GM11168 (cell line): ENCODE measurements around the gene DYTN.

Experiments used
- in situ Hi-C: fragments of 300-500 bp; cut with MboI; formaldehyde crosslinking; loops from one replicate; pipeline ENCODE4 v1.12.0; 2022; ENCODE audit warnings: low sequenced_read_pairs; ENCODE audit not compliant: unreplicated experiment

The DYTN gene

DNA sequence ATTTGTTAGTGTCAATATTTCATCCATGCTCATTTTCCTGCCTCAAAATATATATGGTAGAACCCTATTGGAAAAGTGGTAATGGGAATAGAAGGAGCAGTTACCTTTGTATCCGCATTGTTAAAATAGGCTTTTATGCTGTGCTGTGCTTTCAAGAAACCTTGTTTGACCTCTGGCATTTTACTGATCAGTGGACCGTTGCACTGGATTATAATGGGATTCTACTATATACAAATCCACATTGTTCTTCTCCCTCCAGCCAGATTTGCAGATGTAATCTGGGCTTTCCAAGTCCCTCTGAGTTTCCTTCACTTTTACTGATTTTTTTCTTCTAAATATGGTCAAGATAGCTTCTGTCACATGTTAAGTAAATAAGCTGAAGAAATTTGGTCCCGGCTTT is 99.2 kb downstream of the DYTN start:
- in situ Hi-C loops, result no loop called here

DNA sequence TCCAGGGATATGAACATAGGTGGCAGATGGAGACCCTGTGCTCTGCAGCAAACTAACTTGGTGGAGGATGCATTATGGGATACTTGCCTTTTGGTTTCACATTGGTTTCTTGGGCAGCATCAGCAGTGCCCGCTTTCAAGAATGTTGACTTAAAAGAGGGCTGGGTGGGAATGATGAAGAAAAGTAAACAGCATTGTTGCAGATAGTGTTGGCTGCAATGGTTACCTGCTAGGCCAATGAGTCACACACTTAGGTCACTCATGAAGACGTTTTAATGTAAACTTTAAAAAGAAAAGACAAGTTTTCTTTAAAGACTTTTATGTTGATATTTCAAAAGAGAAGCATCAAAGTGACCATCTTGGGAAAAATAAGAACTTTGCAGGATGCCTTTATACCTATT is 102.0 kb downstream of the DYTN start:
- in situ Hi-C loops, result no loop called here

DNA sequence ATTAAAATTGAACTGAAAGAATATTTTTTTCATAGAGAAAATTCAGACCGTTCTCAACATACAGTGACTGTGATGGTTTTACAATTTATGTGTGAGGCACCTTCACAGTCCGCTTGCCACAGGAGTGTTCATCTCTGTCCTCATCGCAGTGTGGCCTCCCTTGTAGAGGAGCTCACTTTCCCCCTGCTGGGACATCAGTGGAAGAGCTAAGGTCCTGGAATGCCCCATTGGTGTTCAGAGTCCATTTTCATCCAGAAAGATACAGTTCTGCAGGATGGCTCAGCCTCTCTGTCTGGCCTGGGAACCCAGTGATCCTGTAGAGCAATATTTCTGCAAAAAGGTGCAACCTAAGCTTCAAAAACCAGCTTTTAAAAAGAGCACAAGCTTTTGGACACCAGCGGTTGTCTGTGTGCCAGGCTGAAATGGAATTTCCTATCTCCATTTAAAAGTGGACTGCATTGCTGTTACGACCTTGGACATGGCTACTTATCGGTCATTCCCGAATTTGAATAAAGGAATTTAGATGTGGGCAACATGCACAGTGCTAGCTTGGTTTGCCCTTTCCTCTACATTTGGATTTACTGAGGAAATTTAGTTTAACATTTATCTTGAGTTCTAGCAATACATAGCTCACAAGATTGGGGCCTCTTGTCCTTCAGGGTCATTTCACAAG is 102.6 kb downstream of the DYTN start:
- in situ Hi-C loops, result no loop called here

DNA sequence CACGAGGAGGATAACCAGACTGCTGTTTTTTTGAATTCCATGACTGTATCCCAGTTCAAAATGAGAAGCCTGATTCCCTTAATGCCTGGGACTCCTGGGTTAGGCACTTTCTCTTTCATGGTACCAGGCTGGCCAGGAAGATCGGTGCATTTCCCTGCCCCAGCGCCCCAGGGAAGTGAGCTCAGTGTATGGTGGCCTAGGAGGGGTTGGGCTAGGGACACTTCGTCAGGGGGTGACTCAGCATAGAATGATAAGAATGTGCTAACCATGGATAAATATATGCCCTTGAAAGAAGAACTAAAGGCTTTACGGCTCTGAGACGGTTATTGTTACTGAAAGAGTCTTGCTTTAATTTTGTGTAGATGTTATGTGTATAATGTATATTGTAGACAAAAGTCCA is 103.4 kb downstream of the DYTN start:
- in situ Hi-C loops, result no loop called here

DNA sequence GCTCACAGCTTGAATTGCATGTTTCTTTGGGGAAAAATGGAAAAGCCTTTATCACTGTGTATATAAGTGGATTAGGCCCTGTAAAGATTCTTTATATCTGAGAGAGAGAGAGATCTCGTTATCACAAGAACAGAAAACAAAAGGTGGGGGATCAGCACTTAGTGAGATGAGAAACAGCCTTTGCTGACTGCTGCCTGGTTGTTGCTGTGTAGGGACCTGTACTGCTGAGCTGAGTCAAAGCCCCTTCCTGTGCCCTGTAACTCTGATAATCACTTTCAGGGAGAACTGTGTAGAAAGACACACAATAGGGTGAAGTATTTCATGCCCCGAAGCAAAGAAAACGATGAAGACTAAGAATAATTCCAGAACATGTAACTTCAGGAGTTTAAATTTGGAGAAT is 106.5 kb downstream of the DYTN start:
- in situ Hi-C loops, result no loop called here

DNA sequence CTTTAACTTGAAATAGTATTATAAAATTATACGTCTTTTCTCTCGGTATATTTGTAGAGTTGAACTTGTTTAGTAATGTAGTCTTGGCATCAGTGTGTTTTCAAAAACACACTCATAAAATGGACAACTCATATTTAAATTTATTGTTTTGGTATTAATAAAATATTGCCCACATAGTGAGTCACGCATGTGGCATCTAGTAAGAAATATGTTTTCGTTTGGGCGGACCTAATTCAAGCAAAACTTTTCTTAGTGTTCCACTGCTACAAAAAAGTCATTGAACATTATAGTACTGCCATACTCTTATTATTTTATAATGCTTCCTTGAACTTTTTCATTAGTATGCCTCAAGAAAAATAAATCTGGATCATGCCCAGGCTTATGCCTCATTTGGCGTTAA is 107.0 kb downstream of the DYTN start:
- in situ Hi-C loops, result no loop called here

DNA sequence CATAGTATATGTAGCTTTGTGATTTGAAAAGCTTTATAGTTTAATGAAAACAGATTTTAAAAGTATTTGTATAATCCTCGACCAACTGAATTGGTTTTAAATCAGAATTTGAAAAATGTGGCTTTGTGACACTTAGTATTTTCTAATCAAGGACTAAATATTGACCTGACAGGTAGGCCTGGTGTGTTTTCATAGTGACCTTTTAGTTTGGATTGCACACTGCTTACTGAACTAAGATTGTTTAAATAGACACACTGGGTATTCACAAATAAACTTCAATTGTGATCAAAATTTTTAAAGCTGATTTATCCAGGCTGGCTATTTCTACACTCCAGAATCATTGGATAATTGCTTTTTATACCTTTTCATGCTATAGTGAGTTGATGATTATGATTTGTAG is 107.7 kb downstream of the DYTN start:
- in situ Hi-C loops, result no loop called here

DNA sequence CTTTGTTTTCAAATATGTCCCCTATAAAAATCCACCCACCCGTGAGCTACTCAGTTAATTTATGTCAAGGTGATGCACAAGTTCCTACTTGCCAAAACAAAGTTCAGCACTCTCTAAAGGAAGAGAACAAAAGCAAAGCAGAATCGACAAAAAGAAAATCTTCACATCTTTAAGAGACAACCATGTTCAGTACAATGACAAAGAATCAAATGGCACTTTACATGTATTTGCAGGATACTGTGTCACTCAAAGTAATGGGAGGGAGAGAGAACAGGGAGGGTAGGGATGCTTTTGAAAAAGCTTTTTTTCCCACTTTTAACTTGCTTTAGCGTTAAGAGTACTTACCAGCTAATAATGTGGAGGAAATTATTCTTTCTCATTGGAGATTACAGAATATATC is 115.0 kb downstream of the DYTN start:
- in situ Hi-C loops, result no loop called here
